ENCODE data around the gene PSMD4.
A peak's percentile ranks its signal among the peaks of the same experiment; 100 is the strongest.
"Not testable (repeated sequence)": the region's sequence is repeated elsewhere in the genome, so short reads cannot be mapped to it uniquely, and the experiment has no call there.

PSMD4 gene

GRCh38 chr1:151275341-151275740, 20.8 kb downstream of the PSMD4 start:
- not testable (repeated sequence) for DNase-seq

DNA sequence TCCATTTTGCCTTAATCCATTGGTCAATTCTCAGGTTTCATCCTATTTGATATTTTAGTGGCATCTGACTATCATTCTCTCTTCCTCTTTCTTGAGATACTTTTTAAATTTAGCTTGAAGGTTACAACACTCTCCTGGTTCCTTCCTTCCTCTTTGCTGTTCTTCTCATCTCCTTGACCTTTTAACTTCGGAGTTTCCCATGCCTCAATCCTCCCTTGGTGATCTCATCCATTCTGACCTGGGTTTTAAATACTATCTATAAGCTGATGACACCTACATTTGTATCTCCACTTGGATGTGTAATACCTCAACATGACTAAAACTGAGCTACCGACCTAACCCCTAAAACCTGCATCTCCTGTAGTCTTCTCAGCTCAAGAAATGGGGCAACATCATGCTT, 22.7 kb downstream of the PSMD4 start:
- no peak for DNase-seq

- peak; percentile 99 for DNase-seq
Observed at GRCh38 chr1:151281225-151281968, 26.9 kb downstream of the PSMD4 start.

- peak; percentile 97 for DNase-seq
Observed at GRCh38 chr1:151281969-151282882, 27.7 kb downstream of the PSMD4 start, which contains the start of gene ZNF687. Gene ZNF687, plus strand, starts transcription at chr1:151282299. Its CDS starts 3,993 bp downstream, at chr1:151286292.

DNA sequence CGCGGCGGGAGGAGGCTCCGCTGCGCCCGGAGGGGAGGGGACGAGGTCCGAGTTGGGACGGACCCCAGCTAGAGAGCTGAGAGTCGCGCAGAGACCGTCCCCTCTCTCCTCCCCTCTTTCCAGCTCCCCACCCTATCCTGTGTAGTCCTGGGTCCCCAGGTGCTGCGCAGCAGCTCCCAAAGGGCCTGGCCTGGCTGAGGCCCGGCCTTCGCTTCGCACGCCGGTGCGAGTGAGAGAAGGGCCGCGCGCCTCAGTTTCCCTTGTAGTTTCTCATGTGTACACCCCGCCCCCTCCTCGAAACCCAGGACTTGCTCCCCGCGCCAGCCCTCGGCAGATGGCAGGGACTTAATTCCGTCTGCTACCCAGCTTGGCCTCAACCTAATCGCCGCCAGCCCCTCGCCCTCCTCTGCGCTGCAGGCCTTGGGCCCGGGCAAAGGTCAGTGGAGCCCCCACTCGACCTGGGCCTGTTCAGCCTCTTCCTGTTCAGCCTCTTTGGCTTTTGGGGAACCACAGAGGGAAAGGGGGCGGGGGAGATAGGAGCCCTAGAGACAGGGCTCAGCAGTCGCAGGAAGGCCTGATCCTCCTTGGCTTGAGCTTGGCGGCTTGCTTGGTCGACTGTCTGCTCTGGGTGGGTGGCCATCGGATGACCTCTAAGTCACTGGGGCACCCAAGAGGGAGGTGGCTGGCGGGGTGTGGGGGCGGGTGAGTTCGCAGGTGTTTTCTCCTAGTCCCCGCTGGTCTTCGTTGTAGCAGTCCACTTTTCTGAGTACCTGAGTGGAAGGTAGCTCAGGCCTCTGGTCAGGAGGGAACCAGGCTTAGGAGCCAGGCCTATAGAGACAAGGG, 28.6 kb downstream of the PSMD4 start:
- DNase-seq = peak; percentile 71

DNA sequence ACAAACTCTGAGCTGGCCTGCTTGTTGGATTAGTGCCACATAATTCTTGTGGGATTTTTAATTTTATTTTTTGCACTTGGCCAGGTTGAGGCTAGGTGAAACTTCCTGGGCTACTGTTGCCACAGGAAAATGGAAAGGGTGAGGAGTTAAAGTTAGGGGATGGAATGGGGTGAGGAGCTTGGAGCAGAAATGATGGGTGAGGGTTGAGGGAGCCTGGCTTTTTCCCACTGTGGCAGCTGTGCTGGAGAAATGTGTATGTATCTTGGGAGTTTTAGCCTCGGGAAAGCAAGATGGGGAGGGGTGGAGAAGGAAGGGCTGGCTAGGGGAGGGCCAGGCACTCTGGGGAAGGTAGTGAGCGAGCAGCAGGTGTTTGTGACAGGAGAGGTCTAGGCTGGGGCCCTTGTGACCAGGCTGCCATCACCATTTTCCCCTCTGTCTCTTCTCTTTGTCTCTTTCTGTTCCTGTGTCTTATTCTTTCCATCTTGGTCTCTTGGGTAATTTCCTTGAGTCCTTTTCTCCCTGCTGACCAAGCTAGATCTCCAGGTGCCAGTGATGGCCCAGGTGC, 29.6 kb downstream of the PSMD4 start:
- no peak for DNase-seq

DNA sequence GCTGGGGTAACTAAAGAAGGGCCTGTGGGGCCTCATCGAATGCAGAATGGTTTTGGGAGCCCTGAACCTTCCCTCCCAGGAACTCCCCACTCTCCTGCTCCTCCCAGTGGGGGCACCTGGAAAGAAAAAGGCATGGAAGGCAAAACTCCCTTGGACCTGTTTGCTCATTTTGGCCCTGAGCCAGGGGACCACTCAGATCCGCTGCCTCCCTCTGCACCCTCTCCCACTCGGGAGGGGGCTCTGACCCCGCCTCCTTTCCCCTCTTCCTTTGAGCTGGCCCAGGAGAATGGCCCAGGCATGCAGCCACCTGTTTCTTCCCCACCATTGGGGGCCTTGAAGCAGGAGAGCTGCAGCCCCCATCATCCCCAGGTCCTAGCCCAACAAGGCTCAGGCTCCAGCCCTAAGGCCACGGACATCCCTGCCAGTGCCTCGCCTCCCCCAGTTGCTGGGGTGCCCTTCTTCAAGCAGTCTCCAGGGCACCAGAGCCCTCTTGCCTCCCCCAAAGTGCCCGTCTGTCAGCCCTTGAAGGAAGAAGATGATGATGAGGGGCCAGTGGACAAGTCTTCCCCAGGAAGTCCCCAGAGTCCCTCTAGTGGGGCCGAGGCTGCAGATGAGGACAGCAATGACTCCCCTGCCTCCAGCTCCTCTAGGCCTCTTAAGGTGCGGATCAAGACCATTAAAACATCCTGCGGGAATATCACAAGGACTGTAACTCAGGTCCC, 32.2 kb downstream of the PSMD4 start:
- DNase-seq = no peak

DNA sequence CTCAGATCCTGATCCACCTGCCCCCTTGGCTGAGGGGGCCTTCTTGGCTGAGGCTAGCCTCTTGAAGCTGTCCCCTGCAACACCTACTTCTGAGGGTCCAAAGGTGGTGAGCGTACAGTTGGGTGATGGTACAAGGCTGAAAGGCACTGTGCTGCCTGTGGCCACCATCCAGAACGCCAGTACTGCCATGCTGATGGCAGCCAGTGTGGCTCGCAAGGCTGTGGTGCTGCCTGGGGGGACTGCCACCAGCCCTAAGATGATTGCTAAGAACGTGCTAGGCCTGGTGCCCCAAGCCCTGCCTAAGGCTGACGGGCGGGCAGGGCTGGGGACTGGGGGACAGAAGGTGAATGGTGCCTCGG, 32.8 kb downstream of the PSMD4 start:
- DNase-seq = no peak

GRCh38 chr1:151287767-151288500, 33.4 kb downstream of the PSMD4 start:
- no peak for DNase-seq

- no peak for DNase-seq
Observed at GRCh38 chr1:151288502-151288901, 34.0 kb downstream of the PSMD4 start.

DNA sequence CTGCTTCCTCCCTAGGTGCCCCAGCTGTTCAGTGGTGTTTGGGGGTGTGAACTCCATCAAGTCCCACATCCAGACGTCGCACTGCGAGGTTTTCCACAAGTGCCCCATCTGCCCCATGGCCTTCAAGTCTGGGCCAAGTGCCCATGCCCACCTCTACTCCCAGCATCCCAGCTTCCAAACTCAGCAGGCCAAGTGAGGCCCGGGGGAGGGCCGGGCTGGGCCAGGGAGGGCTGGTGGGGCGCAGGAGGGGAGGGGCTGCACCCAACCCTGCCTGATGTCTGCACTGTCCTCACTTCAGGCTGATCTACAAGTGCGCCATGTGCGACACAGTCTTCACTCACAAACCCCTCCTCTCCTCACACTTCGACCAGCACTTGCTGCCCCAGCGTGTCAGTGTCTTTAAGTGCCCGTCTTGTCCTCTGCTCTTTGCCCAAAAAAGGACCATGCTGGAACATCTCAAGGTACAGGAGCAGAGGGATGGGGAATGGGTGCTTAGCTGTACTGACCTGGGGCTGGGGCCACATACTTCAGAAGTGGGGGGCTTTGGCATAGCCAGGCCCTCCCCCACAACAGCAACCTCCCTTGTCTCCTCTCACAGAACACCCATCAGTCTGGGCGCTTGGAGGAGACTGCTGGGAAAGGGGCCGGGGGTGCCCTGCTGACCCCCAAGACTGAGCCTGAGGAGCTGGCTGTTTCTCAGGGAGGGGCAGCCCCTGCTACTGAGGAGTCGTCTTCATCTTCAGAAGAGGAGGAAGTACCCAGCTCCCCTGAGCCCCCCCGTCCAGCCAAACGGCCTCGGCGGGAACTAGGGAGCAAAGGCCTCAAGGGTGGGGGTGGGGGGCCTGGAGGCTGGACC, 34.8 kb downstream of the PSMD4 start:
- no peak for DNase-seq

DNA sequence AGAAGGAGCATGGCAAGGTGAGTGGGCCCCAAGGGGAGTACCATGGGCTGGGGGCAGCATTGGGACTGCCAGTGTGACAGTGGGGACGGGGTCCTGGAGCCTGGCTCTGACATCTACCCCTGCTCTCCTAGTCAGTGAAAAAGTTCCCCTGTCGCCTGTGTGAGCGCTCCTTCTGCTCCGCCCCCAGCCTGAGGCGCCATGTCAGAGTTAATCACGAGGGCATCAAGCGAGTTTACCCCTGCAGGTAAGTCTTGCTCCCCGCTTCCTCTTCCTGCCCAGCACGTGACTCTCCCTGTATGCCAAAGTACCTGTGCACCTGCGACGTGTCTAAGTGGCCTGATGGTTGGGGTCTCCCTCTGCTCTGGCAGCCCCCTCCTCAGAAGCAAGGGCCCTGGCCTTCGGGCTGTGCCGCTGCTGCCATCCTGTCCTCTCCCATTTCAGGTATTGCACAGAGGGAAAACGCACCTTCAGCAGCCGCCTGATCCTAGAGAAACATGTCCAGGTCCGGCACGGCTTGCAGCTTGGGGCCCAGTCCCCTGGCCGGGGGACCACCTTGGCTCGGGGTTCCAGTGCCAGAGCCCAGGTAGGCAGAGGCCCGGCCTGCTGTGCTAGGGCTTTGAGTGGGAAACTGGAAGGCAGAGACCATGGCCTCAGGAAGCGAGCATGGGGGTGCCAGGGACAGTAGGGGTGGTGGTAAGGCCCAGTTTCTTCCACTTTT, 35.6 kb downstream of the PSMD4 start:
- DNase-seq = no peak

- DNase-seq = no peak
Observed at GRCh38 chr1:151290709-151291303, 36.3 kb downstream of the PSMD4 start.

DNA sequence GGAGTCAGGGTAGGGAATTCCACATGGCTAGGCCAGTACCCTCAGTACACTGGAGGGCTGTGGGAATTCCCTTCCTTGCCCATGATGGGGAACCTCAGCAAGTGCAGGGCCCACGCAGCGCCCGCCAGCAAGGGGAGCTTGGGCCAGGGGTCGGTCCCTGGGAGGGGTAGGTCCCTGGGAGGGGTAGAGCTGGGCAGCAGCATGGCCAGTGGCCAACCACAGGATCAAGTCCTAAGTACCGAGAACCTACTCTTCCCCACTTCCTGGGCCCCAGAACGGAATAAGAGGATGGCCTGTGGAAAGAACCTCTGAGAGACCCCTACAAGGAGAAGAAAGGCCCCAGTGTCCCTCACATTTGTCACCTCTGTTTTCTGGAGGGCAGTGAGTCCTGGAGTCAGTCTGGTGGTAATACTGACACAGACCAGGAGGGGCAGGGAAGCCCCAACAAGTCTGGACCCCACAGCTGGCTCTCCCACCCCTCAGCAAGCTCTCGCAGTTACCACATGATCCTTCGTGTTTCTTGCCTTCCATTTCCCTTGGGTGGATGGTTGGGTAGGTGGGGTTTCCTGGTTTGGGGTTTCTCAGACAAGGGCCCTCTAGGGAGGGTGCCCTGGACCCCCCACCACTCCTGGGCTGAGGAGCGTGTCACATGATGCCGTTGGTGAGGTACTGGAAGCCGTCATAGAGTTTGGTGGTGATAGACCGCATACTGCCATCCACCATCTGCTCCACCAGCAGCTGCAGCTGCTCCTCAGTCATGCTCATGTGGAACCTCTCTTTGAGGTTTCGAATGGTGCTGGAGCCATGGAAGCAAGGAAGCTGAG, 37.9 kb downstream of the PSMD4 start:
- no peak for DNase-seq

- no peak for DNase-seq
Observed at GRCh38 chr1:151293093-151293492, 38.6 kb downstream of the PSMD4 start.

DNA sequence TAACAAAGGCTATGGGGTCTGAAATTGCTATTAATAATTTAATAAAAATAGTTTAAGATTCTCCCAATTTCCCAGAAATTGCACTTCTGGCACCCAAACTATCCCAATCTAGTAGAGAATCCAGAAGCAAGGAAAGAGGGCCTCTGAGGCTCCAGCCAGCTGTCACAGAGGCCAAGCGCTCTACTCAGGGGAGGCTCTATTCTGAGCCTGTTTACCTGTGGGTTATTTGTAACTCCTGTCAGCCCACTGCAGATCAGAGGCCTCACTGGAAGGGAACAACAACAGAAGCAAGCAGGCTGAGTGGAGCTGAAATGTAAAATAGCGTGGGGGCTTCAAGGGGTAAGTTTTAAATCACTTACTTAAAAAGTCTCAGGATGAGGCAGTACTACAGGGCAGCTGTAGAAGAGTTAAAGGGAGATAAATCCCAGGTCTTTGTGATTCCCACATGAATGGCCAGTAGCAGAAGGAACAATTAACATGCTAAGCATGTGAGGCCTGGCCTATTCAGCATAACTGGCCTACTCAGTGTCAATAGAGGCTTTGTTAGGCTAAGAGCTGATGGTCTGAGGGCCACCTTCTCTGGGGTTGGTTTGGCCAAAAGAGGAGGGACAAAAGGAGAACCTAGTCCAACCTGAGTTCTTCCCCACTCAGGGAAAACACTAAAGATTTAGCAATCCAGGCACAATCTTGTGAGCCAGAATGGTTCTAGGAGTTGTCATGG, 40.4 kb downstream of the PSMD4 start:
- no peak for DNase-seq

DNA sequence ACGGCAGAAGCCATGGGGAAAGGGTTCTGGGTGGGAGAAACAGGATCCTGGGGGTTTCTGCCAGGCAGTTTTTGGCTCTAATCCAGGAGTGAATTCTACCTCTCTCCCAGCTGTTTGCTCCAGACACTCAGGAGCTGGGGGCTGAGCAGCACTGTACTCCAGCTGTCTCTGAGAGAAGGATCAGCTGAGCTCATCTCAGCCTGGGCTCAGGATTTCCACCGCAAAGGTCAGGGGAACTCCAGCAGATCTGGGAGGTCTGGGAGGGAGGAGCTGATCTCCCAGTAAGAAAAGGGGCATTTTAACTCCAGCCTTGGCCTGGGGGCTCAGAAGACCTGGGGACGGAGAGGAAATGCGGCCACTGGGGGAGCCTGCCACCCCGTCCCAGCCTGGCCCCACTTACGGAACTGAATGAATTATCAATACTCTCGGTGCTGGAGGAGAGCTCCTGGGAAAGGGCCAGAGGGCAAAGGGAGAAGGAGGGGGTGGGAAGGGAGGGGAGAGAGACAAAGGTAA, 55.3 kb downstream of the PSMD4 start:
- no peak for DNase-seq

Measured in activated CD8-positive, alpha-beta memory T cell treated with anti-CD3 and anti-CD28 coated beads, Interleukin-2, amount 50 U/mL, for 48 hours (primary cell).